Bronchial epithelial cell (primary cell): ENCODE data around the gene TMEM252. TPM values are rescaled to one million over a fixed set of nuclear protein-coding genes. Genes with fewer than 3 reads are reported as not detected.
A peak's percentile ranks its signal among the peaks of the same experiment; 100 is the strongest.

Experiments
- DNase-seq: peaks from one replicate; pipeline ENCODE4 v3.0.0-alpha.2; 2010; ENCODE audit warnings: low read depth
- FAIRE-seq: peaks from 2 replicates; lab custom pipeline; 2011; peaks lifted over from hg19 to GRCh38; lab: Jason Lieb, UNC
- H3K27me3 ChIP-seq: 2 replicates; pipeline ENCODE4 v1.5.1; 2011; ENCODE audit warnings: low read length; ENCODE audit not compliant: control insufficient read depth, insufficient read depth
- H3K36me3 ChIP-seq: 2 replicates; pipeline ENCODE4 v1.5.1; 2011; ENCODE audit warnings: low read length; ENCODE audit not compliant: control insufficient read depth, insufficient read depth
- H3K4me3 ChIP-seq: 2 replicates; pipeline ENCODE4 v1.5.1; 2011; ENCODE audit warnings: mild to moderate bottlenecking, low read depth, low read length, control low read depth
- total RNA-seq: library from RNA; depleted of rRNA; stranded (reverse); fragments of >200 nt; gene quantifications from 2 replicates; pipeline ENCODE4 v1.2.1, GENCODE V29; 2014
- TF ChIP-seq, protein P1 (sequence below): IDR thresholded peaks from 2 replicates; pipeline ENCODE4 v1.5.1; 2011; ENCODE audit warnings: mild to moderate bottlenecking, moderate library complexity, low read length, control low read depth, inconsistent platforms; ENCODE audit not compliant: insufficient read depth, severe bottlenecking

Gene TMEM252
- total RNA-seq, 1 donor from 2014 or later = not detected

- H3K36me3 ChIP-seq = no peaks in the 10 kb centered on the region
- H3K4me3 ChIP-seq = no peak overlapping the region
- TF ChIP-seq, protein P1, sequence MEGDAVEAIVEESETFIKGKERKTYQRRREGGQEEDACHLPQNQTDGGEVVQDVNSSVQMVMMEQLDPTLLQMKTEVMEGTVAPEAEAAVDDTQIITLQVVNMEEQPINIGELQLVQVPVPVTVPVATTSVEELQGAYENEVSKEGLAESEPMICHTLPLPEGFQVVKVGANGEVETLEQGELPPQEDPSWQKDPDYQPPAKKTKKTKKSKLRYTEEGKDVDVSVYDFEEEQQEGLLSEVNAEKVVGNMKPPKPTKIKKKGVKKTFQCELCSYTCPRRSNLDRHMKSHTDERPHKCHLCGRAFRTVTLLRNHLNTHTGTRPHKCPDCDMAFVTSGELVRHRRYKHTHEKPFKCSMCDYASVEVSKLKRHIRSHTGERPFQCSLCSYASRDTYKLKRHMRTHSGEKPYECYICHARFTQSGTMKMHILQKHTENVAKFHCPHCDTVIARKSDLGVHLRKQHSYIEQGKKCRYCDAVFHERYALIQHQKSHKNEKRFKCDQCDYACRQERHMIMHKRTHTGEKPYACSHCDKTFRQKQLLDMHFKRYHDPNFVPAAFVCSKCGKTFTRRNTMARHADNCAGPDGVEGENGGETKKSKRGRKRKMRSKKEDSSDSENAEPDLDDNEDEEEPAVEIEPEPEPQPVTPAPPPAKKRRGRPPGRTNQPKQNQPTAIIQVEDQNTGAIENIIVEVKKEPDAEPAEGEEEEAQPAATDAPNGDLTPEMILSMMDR = no peak
- peak; percentile 13 for DNase-seq
- FAIRE-seq = no peak
- H3K27me3 ChIP-seq = no peaks in the 10 kb centered on the region
Observed at GRCh38 chr9:68489646-68490045, 51.0 kb downstream of the TMEM252 start.

DNA sequence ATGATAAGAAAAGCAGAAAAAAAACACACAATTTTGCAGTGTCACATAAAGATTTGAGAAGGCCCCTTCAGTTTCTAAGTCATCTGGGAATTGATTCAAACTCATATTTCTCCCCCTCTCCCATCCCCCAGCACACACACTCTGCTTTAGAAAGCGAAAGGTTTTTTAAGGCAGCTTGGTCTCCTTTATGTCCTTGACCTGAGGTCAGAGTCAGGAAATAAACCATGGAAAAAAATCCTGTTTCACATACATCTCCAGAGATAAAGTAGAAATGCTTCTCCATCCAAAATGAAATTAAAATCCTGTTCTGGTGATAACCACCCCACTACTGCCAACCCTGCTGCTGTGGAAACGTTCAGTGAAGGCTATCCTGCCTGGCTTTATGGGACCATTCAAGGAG lies 52.6 kb downstream of the TMEM252 start:
- no peak for DNase-seq
- Histone ChIP-seq H3K4me3 (no peak overlapping the region), H3K36me3 (no peaks in the 10 kb centered on the region), H3K27me3 (no peaks in the 10 kb centered on the region)
- no peak for FAIRE-seq
- TF ChIP-seq, protein P1 = no peak

Other genes with a start within 250 kb of the TMEM252 start
- gene FOXD4L3, start 238.0 kb downstream of the TMEM252 start, total RNA-seq = not detected in 2 replicates
- gene PGM5, start 184.3 kb downstream of the TMEM252 start, total RNA-seq = under 0.01 TPM in 1 of 2 replicates, not detected in the other
- 2.9 and 5.9 TPM in 2 replicates for gene PIP5K1B, start 164.4 kb upstream of the TMEM252 start, total RNA-seq